Calu3 (cell line): Measurements from ENCODE around the gene CDC14A. TPM values are rescaled to one million over a fixed set of nuclear protein-coding genes. Genes with fewer than 3 reads are reported as not detected.

Source experiments
- BruUV-seq: library from RNA; stranded (reverse); fragments of 400-500 nt; replicated peaks from 2 replicates; lab custom pipeline; 2021; lab: Mats Ljungman, UMichigan
- CTCF ChIA-PET: fragments of 300-600 bp; sonication (Branson Sonifier 250); formaldehyde crosslinking; loops from one replicate; lab custom pipeline; 2022; ENCODE audit warnings: antibody characterized with exemption; lab: Charles Lee
- DNase-seq: peaks from one replicate; pipeline ENCODE4 v3.0.0; 2022
- H3K27ac Mint-ChIP-seq: one replicate; pipeline ENCODE4 v1.8.0; 2022; ENCODE audit warnings: mixed read lengths; ENCODE audit not compliant: unreplicated experiment
- H3K27me3 Mint-ChIP-seq: one replicate; pipeline ENCODE4 v1.8.0; 2022; ENCODE audit warnings: mixed read lengths; ENCODE audit not compliant: unreplicated experiment
- H3K36me3 Mint-ChIP-seq: one replicate; pipeline ENCODE4 v1.8.0; 2022; ENCODE audit warnings: mild to moderate bottlenecking, moderate library complexity, mixed read lengths; ENCODE audit not compliant: insufficient read depth, unreplicated experiment
- H3K4me1 Mint-ChIP-seq: one replicate; pipeline ENCODE4 v1.8.0; 2022; ENCODE audit warnings: mild to moderate bottlenecking, low read depth, mixed read lengths; ENCODE audit not compliant: unreplicated experiment
- H3K4me3 Mint-ChIP-seq: one replicate; pipeline ENCODE4 v1.8.0; 2022; ENCODE audit warnings: mild to moderate bottlenecking, low read depth, moderate library complexity, mixed read lengths; ENCODE audit not compliant: unreplicated experiment
- H3K9me3 Mint-ChIP-seq: one replicate; pipeline ENCODE4 v1.8.0; 2022; ENCODE audit warnings: low read depth, mixed read lengths; ENCODE audit not compliant: unreplicated experiment
- intact Hi-C: fragments of 100-400 bp; cut with micrococcal nuclease; formaldehyde crosslinking; loops from one replicate; pipeline ENCODE4 v1.10.0; 2022; ENCODE audit not compliant: unreplicated experiment
- total RNA-seq: library from RNA; stranded (reverse); gene quantifications from 2 replicates; pipeline ENCODE4 v1.2.3, GENCODE V29; 2022
- TF ChIP-seq, protein P1 (sequence below): fragments of 200-600 bp; IDR thresholded peaks from one replicate; pipeline ENCODE4 v1.8.0; 2022; ENCODE audit warnings: antibody characterized with exemption; ENCODE audit not compliant: unreplicated experiment

CDC14A gene
- total RNA-seq, 1 experiment from 2014 or later = 8.5 TPM

DNA sequence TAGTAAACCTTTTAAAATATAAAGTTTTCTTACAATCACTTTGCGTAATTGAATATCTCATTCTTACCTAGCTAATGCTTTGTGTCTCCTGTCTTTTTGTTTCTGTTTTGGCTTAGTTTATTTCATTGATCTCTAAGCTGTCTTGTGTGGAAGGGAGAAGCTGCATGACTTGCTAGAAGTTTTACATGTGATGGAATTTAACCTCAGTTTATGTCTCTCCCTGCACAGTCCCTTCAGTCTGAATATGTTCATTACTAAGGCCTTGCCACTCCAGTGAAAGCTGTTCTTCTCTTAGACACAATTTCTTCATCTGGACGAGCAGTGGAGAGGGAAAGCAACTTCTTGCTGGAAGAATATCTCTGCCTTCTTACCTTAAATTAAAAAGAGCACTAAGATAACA, 165.7 kb downstream of the CDC14A start:
- CTCF ChIA-PET = no interaction called here
- Mint-ChIP-seq H3K4me3 (no peak overlapping the region), H3K27me3 (no peaks in the 10 kb centered on the region), H3K36me3 (no peaks in the 10 kb centered on the region), H3K27ac (no peak overlapping the region), H3K4me1 (no peaks in the 10 kb centered on the region), H3K9me3 (no peaks in the 10 kb centered on the region)
- DNase-seq = no peak
- TF ChIP-seq, protein P1, sequence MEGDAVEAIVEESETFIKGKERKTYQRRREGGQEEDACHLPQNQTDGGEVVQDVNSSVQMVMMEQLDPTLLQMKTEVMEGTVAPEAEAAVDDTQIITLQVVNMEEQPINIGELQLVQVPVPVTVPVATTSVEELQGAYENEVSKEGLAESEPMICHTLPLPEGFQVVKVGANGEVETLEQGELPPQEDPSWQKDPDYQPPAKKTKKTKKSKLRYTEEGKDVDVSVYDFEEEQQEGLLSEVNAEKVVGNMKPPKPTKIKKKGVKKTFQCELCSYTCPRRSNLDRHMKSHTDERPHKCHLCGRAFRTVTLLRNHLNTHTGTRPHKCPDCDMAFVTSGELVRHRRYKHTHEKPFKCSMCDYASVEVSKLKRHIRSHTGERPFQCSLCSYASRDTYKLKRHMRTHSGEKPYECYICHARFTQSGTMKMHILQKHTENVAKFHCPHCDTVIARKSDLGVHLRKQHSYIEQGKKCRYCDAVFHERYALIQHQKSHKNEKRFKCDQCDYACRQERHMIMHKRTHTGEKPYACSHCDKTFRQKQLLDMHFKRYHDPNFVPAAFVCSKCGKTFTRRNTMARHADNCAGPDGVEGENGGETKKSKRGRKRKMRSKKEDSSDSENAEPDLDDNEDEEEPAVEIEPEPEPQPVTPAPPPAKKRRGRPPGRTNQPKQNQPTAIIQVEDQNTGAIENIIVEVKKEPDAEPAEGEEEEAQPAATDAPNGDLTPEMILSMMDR = no peak
- no TSS peak for BruUV-seq
- intact Hi-C loops = no loop called here

DNA sequence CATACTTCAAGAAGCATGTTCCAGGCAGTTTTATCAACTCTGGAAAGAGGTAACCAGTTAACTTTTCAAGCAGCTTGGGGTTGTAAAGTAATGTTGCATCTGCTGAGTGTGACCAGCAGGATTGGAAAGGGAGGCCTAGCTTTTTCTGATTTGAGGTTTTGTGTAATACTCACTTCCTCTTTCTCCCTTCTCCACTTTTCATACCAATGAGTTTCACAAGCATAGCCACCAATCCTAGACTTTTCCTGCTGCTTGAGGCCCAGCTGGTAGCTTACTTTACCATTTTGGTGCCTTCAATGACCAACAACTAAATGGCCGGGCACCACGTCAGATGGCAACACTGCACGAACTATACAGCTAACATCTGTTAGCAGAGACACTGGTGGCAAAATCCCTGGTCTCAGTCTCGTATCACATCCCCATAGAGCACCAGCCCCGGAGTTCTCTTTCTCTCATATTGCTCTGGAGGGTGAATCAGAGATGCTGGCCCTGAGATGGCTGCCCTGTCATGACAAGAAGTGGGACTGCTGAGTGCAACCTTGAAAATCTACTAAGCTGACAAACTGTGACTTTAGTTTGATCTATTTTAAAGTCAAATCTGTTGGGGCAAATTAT, 170.8 kb downstream of the CDC14A start:
- no peaks in the 10 kb centered on the region for H3K27me3 Mint-ChIP-seq
- no peaks in the 10 kb centered on the region for H3K9me3 Mint-ChIP-seq
- no peak overlapping the region for H3K4me3 Mint-ChIP-seq
- H3K27ac Mint-ChIP-seq = no peak overlapping the region
- CTCF ChIA-PET = no interaction called here
- no peaks in the 10 kb centered on the region for H3K4me1 Mint-ChIP-seq
- BruUV-seq = no TSS peak
- TF ChIP-seq, protein P1 = no peak
- no peak for DNase-seq
- no peaks in the 10 kb centered on the region for H3K36me3 Mint-ChIP-seq
- intact Hi-C loops = no loop called here

GRCh38 chr1:100524355-100524754, 172.0 kb downstream of the CDC14A start:
- Mint-ChIP-seq H3K27me3 (no peaks in the 10 kb centered on the region), H3K36me3 (no peaks in the 10 kb centered on the region), H3K4me3 (no peak overlapping the region), H3K4me1 (no peaks in the 10 kb centered on the region), H3K27ac (no peak overlapping the region), H3K9me3 (no peaks in the 10 kb centered on the region)
- DNase-seq = no peak
- CTCF ChIA-PET = no interaction called here
- no TSS peak for BruUV-seq
- intact Hi-C loops = no loop called here
- TF ChIP-seq, protein P1 = no peak

GRCh38 chr1:100526894-100527293, 174.6 kb downstream of the CDC14A start:
- Mint-ChIP-seq H3K4me1 (no peaks in the 10 kb centered on the region), H3K27me3 (no peaks in the 10 kb centered on the region), H3K9me3 (no peaks in the 10 kb centered on the region), H3K36me3 (no peaks in the 10 kb centered on the region), H3K4me3 (no peak overlapping the region), H3K27ac (no peak overlapping the region)
- intact Hi-C loops = no loop called here
- no peak for DNase-seq
- CTCF ChIA-PET = no interaction called here
- TF ChIP-seq, protein P1 = no peak
- BruUV-seq = no TSS peak
